Activated naive CD8-positive, alpha-beta T cell treated with anti-CD3 and anti-CD28 coated beads, Interleukin-2, amount 50 U/mL, for 24 hours (primary cell): ENCODE data around the gene FHL2.
"Not testable (repeated sequence)": the region's sequence is repeated elsewhere in the genome, so short reads cannot be mapped to it uniquely, and the experiment has no call there.

Source experiments
- ATAC-seq: fragments of 150-1000 bp; cut with Tn5 transposase; one replicate; pipeline ENCODE4 v1.10.0; 2021
- DNase-seq: peaks from one replicate; pipeline ENCODE4 v3.0.0; 2021
- H3K27ac Mint-ChIP-seq: one replicate; pipeline ENCODE4 v1.8.0; 2021; ENCODE audit warnings: mild to moderate bottlenecking, mixed read lengths
- H3K27me3 Mint-ChIP-seq: one replicate; pipeline ENCODE4 v1.8.0; 2021; ENCODE audit warnings: mixed read lengths
- H3K36me3 Mint-ChIP-seq: one replicate; pipeline ENCODE4 v1.8.0; 2021; ENCODE audit warnings: low read depth, mixed read lengths
- H3K4me1 Mint-ChIP-seq: one replicate; pipeline ENCODE4 v1.8.0; 2021; ENCODE audit warnings: mixed read lengths
- H3K4me3 Mint-ChIP-seq: one replicate; pipeline ENCODE4 v1.8.0; 2021; ENCODE audit warnings: mild to moderate bottlenecking, moderate library complexity, mixed read lengths
- H3K9me3 Mint-ChIP-seq: one replicate; pipeline ENCODE4 v1.8.0; 2021; ENCODE audit warnings: mixed read lengths

Gene FHL2

DNA sequence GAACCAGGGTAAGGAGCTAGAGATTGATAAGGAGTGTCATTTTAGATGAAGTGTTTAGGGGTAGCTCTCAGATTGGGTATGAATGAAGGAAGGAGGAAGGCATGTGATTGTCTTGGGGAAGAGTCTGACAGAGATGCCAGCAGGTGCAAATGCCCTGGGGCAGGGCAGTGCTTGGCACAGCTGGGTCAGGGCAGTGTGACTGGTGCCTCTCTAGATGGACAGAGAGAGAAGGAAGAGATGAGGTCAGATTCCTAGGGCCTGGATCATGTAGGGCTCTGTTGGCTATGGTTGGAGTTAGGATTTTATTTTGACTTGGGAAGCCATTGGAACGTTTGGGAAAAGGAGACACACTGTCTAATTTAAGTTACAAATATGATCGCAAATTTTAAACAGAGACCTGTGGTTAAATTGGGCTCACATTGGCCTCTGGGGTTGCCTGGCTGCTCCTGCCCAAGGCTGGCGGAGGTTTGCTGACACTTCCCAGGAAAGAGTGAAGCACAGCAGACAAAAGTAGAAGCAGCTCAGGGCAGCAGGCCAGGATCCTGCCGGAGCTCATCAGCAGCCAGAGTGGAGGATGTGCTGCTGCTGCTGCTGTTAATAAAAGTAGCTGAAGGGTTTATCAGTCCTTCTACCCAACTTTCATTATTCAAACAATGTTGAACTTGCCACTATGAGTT lies 32.7 kb upstream of the FHL2 start:
- peaks cover 2% of the 10 kb centered on the region for H3K27me3 Mint-ChIP-seq
- no peaks in the 10 kb centered on the region for H3K36me3 Mint-ChIP-seq
- H3K27ac Mint-ChIP-seq, result no peak overlapping the region
- no peak for ATAC-seq
- H3K4me3 Mint-ChIP-seq, result no peak overlapping the region
- peaks cover 14% of the 10 kb centered on the region for H3K4me1 Mint-ChIP-seq
- no peak for DNase-seq
- H3K9me3 Mint-ChIP-seq, result no peaks in the 10 kb centered on the region

DNA sequence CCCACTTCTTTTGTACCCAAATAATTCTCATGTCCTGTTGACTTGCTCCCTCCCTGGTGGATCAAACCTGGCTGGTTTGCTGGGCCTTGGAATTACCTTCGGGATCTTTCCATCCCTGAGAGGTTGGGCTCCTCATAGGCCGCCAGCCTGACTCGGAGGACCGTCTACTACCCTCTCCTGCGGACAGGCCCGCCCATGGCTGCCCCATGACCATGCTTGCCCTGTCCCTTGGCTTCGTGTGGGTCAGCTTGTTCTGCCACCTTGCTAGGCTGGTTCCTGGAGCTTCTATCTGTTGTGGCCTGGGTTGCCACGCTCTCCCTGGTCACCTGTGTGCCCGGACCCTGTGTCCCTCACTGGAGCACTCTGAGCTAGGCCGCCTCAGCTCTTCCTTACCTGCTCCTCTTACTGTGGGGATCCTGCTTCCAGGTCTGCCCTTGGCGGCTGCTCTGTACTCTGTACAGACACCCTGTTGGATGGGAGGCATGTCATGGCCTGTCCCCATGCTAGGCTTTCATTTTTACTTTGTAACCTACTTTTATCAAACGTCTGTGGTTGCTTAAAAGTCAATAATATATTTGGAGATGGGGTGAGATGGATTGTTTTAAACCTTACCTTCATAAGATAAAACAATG lies 29.7 kb upstream of the FHL2 start:
- ATAC-seq (no peak), DNase-seq (no peak)
- peaks cover 7% of the 10 kb centered on the region for H3K27me3 Mint-ChIP-seq
- H3K9me3 Mint-ChIP-seq, result no peaks in the 10 kb centered on the region
- peaks cover 21% of the 10 kb centered on the region for H3K4me1 Mint-ChIP-seq
- H3K27ac Mint-ChIP-seq, result no peak overlapping the region
- no peak overlapping the region for H3K4me3 Mint-ChIP-seq
- H3K36me3 Mint-ChIP-seq, result no peaks in the 10 kb centered on the region

DNA sequence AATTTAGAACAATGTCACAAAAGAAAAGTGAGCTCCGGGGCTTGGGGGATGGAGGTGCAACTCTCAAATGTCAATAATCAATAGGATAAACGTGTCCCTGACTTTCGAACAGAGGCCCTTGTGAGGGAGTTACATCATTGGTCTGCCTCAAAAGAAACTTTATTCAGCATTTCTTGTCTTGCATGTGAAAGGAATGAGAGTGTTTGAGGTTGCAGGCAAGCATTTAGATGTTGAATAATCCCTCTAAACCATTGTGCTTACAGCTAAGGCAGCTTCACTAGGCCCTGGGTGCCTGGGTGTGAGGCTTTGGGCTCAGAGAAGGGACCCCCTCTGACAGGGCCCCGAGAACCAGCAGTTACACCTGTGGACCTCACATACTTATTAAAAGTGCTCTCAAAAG lies 28.6 kb upstream of the FHL2 start:
- no peak for ATAC-seq
- H3K27ac Mint-ChIP-seq, result no peak overlapping the region
- H3K4me3 Mint-ChIP-seq, result no peak overlapping the region
- no peak for DNase-seq
- H3K36me3 Mint-ChIP-seq, result no peaks in the 10 kb centered on the region
- peaks cover 7% of the 10 kb centered on the region for H3K27me3 Mint-ChIP-seq
- H3K9me3 Mint-ChIP-seq, result no peaks in the 10 kb centered on the region
- peaks cover 21% of the 10 kb centered on the region for H3K4me1 Mint-ChIP-seq

DNA sequence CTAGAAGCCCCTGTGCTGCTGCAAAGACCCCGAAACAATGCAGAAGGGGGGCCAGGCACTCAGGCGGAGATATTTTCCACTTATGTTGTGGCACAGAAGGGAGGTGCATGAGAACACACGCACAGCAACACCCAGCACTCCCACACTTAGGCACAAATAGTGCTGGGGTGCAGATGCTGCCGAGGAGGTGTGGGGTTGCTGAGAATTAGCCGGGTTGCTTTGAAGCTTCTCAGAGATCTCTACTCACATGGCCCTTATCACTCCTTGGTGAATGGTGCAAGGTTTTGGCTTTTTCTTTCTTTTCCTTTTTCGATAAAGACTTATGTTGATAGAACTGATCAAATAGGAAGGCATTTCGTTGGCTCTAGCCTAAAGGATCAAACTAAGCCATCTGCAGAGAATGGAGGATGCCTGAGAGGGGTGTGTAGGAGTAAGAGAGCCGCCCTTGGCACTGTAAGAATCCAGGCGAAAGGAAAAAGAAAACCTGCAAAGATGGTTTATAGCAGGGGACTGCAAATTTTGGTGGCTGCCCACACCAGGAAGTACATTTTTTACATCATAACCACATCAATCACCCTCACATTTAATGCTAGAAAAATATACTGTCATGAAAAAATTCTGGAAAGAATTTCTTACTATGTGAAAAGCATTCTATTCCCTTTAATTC lies 27.9 kb upstream of the FHL2 start:
- Mint-ChIP-seq H3K4me3 (peak overlapping the region; percentile 30), H3K27ac (no peak overlapping the region), H3K27me3 (peaks cover 7% of the 10 kb centered on the region), H3K9me3 (no peaks in the 10 kb centered on the region), H3K4me1 (peaks cover 21% of the 10 kb centered on the region), H3K36me3 (no peaks in the 10 kb centered on the region)
- DNase-seq, result no peak
- peak; percentile 54 for ATAC-seq

DNA sequence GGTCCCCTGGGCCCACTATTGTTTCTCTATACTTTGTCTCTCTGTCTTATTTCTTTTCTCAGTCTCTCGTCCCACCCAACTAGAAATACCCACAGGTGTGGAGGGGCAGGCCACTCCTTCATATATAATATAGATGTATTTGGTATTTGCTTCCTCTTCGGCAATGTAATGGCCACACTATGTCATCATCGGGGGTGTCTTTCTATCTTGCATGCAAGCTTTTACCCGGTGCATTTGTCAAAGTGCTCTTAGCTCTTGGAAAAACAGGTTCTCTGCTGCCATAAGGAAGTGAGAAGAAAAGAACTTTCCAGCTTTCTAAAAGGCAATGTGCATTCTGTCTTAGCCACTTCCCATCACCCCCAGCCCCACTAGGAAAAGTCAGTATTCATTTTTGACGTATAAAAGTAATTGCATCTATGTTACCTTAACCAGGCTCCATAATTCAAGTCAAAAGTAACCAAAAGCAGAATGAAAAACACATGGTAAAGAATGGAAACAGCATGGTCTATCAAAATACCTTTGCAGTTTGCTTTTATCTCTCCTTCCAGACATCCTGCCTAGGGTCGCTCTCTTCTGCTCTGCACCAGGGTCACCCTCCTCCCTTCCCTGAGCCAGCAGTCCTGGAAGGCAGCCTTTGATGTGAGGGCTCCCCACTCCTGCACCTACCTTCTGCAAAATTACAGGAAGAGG lies 27.2 kb upstream of the FHL2 start:
- peak; percentile 10 for ATAC-seq
- Mint-ChIP-seq H3K9me3 (no peaks in the 10 kb centered on the region), H3K4me1 (peaks cover 21% of the 10 kb centered on the region), H3K36me3 (no peaks in the 10 kb centered on the region), H3K27me3 (peaks cover 7% of the 10 kb centered on the region), H3K27ac (no peak overlapping the region), H3K4me3 (no peak overlapping the region)
- no peak for DNase-seq

DNA sequence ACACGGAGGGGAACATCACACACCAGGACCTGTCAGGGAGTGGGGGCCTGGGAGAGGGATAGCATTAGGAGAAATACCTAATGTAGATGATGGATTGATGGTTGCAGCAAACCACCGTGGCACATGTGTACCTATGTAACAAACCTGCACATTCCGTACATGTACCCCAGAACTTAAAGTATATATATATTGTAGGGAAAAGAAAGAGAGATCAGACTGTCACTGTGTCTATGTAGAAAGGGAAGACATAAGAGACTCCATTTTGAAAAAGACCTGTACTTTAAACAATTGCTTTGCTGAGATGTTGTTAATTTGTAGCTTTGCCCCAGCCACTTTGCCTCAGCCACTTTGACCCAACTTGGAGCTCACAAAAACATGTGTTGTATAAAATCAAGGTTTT lies 26.0 kb upstream of the FHL2 start:
- not testable (repeated sequence) for ATAC-seq, H3K27ac Mint-ChIP-seq, H3K27me3 Mint-ChIP-seq, DNase-seq, H3K36me3 Mint-ChIP-seq, H3K4me3 Mint-ChIP-seq, H3K9me3 Mint-ChIP-seq
- peaks cover 21% of the 10 kb centered on the region for H3K4me1 Mint-ChIP-seq

DNA sequence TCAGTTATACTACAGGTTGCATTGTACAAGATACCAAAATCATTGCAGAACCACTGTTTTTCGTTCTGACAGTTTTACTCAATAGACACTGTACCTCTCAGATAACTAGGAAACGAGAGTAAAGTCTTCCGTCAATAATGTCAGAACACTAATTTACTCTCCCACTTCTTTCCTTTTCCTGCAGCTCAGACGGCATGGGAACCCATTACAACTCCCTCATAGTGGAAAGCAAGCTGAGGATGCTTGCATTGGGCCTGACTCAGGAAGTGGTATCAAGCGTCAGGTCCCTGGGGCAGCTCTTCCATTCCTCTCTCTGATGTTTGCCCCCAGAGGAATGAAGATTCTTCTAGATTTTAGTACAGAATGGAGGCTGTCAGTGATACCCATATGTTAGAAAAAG lies 23.9 kb upstream of the FHL2 start:
- DNase-seq (no peak), ATAC-seq (no peak)
- H3K4me3 Mint-ChIP-seq, result no peak overlapping the region
- no peak overlapping the region for H3K27ac Mint-ChIP-seq
- H3K4me1 Mint-ChIP-seq, result peaks cover 25% of the 10 kb centered on the region
- H3K9me3 Mint-ChIP-seq, result peaks cover 6% of the 10 kb centered on the region
- peaks cover 10% of the 10 kb centered on the region for H3K27me3 Mint-ChIP-seq
- H3K36me3 Mint-ChIP-seq, result no peaks in the 10 kb centered on the region

DNA sequence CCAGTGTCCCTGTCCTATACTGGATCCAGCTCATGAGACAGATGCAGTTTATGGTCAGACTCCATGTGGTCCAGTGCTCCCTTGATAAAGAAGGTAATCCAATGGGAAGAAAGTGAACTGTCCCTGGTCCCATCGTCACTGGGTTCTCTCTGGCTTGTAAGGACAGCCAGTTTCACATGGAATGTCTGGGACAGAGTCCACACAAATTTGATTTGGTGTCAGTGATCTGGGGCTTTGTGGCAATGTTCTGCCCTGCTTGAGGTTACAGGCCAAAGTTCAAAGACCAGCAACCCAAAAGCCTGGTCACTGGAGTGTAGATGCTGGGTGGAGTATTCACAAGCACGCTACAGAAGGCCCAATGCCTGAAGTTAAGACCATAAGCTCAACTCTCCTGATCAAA lies 22.2 kb upstream of the FHL2 start:
- Mint-ChIP-seq H3K4me1 (peaks cover 20% of the 10 kb centered on the region), H3K27ac (no peak overlapping the region), H3K36me3 (no peaks in the 10 kb centered on the region)

DNA sequence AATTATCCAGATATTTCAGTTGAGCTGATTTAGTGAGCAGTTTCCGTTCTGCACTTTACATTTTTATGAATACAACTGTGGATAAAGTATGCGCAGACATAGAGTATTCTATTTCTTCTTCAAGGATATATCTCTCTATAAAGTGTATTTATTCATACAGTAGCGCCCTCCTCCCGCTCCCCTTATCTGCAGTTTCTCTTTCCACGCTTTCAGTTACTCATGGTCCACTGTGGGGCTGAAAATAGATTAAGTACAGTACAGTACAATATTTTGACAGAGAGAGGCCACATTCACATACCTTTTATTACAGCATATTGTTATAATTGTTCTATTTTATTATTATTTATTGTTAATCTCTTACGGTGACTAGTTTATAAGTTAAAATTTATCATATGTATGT lies 19.7 kb upstream of the FHL2 start:
- H3K27me3 Mint-ChIP-seq, result peaks cover 16% of the 10 kb centered on the region
- DNase-seq, result no peak
- no peaks in the 10 kb centered on the region for H3K36me3 Mint-ChIP-seq
- no peak for ATAC-seq
- no peak overlapping the region for H3K4me3 Mint-ChIP-seq
- H3K9me3 Mint-ChIP-seq, result peaks cover 6% of the 10 kb centered on the region
- no peak overlapping the region for H3K27ac Mint-ChIP-seq
- peaks cover 17% of the 10 kb centered on the region for H3K4me1 Mint-ChIP-seq

More for the DNA sequence above, 22.2 kb upstream of the FHL2 start:
- DNase-seq, result no peak
- peaks cover 6% of the 10 kb centered on the region for H3K9me3 Mint-ChIP-seq
- peaks cover 12% of the 10 kb centered on the region for H3K27me3 Mint-ChIP-seq
- H3K4me3 Mint-ChIP-seq, result no peak overlapping the region
- no peak for ATAC-seq

DNA sequence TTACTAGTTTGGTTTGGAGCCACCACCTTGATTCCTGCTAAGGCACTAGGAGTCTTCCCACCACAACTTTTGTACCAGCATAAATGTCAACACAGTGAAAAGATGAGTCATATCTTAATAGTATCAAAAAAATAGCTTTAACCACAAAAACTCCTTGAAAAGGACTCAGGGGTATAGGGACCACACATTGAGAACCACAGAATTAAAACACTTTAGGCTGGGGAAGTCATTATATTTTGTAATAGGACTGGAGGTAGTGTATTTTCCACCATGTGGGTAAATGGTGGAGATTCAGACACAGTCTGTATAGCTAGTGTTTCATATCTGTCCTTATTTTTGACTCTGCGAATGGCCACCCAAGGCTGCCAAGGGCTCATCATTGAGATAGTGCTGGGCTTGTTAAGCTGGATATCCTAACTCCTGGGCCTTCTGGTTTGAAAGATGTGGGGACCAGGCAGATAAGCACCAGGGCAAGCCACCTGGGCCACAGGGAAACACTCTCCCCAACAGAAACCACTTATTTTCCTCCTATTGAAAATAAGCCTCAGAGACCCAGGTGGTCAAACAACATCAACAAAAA lies 19.1 kb upstream of the FHL2 start:
- H3K4me1 Mint-ChIP-seq, result peaks cover 17% of the 10 kb centered on the region
- ATAC-seq, result peak; percentile 86
- H3K27ac Mint-ChIP-seq, result peak overlapping the region; percentile 35
- no peak for DNase-seq
- H3K9me3 Mint-ChIP-seq, result peaks cover 6% of the 10 kb centered on the region
- H3K36me3 Mint-ChIP-seq, result no peaks in the 10 kb centered on the region
- peaks cover 16% of the 10 kb centered on the region for H3K27me3 Mint-ChIP-seq
- H3K4me3 Mint-ChIP-seq, result no peak overlapping the region

DNA sequence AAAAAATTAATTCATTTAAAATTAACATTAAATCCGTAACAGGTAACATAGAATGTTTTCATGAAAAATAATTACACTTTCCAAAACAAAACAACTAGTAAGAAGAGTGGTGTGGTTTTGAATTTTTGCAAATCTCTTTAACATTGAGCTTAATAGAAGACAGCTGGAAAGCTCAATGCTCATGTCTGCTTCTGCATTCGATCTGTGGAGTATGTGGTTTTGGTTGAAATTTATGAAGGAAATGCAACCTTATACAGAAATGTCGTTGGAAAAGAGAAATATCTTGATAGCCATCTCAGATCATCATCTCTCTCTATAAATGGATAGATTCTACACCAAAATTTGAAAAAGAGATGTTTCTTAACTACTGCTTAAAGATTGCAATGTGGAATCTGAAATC lies 17.3 kb upstream of the FHL2 start:
- Mint-ChIP-seq H3K27ac (no peak overlapping the region), H3K36me3 (no peaks in the 10 kb centered on the region), H3K4me1 (peaks cover 19% of the 10 kb centered on the region), H3K4me3 (no peak overlapping the region), H3K9me3 (peaks cover 6% of the 10 kb centered on the region), H3K27me3 (peaks cover 25% of the 10 kb centered on the region)
- ATAC-seq, result no peak
- no peak for DNase-seq

DNA sequence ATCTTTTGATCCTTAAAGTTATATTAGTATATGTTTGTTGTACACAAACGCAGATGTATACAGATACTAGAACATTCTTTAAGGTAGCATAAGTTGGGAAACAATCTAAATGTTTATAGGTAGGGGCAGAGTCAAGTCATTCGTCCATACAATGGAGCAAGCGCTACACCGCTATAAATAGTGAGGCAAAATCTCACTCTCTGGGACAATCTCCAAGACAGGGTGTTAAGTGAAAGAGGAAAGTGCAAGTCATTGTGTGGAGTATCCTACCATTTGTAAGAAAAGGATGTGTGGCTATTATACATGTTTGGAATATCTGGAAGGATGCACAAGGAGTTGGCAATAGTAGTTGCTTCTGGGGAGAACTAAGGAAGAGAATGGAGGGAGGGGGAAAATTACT lies 16.2 kb upstream of the FHL2 start:
- no peak for ATAC-seq

DNA sequence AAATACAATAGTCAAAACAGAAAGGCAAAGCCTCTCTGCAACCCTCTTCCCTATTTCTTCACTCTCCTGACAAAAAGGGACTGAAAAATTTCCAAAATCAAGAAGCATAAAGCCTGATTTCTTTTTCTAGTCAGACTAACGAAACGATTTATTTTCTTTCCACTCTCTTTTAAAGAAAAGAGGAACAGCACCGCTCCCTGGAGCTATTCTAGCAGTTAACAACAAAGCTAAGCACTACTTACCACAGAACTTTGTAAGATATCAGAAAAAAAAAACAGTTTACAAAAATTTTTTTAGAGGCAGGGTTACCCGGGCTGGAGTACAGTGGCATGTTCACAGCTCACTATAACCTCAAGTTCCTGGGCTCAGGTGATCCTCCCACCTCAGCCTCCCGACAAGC lies 14.4 kb upstream of the FHL2 start:
- H3K9me3 Mint-ChIP-seq, result no peaks in the 10 kb centered on the region
- DNase-seq, result no peak
- peaks cover 22% of the 10 kb centered on the region for H3K27me3 Mint-ChIP-seq
- H3K36me3 Mint-ChIP-seq, result no peaks in the 10 kb centered on the region
- H3K4me1 Mint-ChIP-seq, result peaks cover 16% of the 10 kb centered on the region
- H3K27ac Mint-ChIP-seq, result no peak overlapping the region
- ATAC-seq, result no peak
- no peak overlapping the region for H3K4me3 Mint-ChIP-seq

More for the DNA sequence above, 16.2 kb upstream of the FHL2 start:
- Mint-ChIP-seq H3K27me3 (peaks cover 22% of the 10 kb centered on the region), H3K4me3 (no peak overlapping the region), H3K4me1 (peaks cover 19% of the 10 kb centered on the region), H3K27ac (no peak overlapping the region), H3K36me3 (no peaks in the 10 kb centered on the region), H3K9me3 (peaks cover 1% of the 10 kb centered on the region)
- DNase-seq, result no peak

DNA sequence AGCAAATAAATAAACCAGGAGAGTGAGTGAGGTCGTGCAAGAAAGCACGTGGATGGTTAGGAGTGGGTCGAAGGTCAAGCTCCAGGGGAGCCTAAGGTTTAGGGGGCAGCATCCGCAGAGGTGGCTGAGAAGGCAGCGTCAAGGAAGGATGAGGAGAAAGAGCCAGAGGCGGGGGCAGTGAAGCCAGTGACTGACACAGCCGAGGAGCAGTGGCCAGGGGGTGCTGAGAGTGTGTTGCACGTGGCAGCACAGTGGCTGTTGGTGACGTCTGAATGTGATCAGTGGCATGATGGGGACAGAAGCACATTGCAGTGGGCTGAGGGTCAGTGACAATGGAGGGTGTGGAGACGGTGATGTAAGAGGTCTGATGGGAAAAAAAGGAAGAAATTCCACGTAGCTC lies 13.7 kb upstream of the FHL2 start:
- no peak overlapping the region for H3K27ac Mint-ChIP-seq
- no peaks in the 10 kb centered on the region for H3K36me3 Mint-ChIP-seq
- peaks cover 10% of the 10 kb centered on the region for H3K4me1 Mint-ChIP-seq
- ATAC-seq (no peak), DNase-seq (no peak)
- no peaks in the 10 kb centered on the region for H3K9me3 Mint-ChIP-seq
- peaks cover 22% of the 10 kb centered on the region for H3K27me3 Mint-ChIP-seq
- no peak overlapping the region for H3K4me3 Mint-ChIP-seq
